ENCODE measurements around the gene EYS.

Gene EYS

DNA sequence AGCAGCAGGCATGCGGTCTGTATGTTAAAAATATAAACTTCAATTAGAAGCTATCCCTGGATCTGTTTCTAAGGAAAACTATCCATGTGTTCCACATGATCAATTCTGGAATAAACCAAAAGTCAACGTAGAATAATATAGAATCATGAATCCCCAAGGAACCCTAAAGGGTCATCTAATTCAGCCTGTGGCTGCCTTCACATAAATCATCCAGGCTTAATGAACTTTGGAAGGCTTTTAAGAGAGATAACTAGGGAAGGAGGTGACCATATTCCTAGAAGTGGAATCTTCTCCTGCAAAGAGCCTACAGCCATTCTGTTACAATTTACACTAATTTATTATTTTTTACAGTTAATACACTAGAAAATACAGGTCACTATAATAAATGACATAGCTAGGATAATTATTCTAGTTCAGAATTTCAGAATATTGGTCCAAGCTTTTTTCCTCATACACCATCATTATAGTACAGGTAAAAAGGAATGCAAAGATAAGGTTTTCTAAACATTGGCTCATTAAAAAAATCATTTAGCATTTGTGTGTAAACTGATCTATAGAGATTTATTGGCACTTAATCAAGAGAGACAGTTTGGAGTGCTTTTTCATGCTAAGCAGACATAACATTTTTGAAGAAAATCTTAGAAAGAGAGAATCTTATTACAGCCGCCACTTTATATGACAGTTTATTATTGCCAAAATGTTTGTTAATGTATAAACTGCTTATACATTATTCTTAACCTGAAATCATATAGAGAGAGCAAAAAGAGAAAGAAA lies 1220.3 kb downstream of the EYS start:
- Mint-ChIP-seq H3K4me3 (no peak overlapping the region), H3K9me3 (no peaks in the 10 kb centered on the region), H3K27ac (no peak overlapping the region), H3K4me1 (peaks cover 26% of the 10 kb centered on the region), H3K36me3 (ENCODE audit: low read depth) (no peaks in the 10 kb centered on the region), H3K27me3 (ENCODE audit: low read depth, poor library complexity) (no peaks in the 10 kb centered on the region)
- TF ChIP-seq, protein P1, sequence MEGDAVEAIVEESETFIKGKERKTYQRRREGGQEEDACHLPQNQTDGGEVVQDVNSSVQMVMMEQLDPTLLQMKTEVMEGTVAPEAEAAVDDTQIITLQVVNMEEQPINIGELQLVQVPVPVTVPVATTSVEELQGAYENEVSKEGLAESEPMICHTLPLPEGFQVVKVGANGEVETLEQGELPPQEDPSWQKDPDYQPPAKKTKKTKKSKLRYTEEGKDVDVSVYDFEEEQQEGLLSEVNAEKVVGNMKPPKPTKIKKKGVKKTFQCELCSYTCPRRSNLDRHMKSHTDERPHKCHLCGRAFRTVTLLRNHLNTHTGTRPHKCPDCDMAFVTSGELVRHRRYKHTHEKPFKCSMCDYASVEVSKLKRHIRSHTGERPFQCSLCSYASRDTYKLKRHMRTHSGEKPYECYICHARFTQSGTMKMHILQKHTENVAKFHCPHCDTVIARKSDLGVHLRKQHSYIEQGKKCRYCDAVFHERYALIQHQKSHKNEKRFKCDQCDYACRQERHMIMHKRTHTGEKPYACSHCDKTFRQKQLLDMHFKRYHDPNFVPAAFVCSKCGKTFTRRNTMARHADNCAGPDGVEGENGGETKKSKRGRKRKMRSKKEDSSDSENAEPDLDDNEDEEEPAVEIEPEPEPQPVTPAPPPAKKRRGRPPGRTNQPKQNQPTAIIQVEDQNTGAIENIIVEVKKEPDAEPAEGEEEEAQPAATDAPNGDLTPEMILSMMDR (IDR thresholded peaks at IDR 0.05) = no peak
- DNase-seq = no peak

DNA sequence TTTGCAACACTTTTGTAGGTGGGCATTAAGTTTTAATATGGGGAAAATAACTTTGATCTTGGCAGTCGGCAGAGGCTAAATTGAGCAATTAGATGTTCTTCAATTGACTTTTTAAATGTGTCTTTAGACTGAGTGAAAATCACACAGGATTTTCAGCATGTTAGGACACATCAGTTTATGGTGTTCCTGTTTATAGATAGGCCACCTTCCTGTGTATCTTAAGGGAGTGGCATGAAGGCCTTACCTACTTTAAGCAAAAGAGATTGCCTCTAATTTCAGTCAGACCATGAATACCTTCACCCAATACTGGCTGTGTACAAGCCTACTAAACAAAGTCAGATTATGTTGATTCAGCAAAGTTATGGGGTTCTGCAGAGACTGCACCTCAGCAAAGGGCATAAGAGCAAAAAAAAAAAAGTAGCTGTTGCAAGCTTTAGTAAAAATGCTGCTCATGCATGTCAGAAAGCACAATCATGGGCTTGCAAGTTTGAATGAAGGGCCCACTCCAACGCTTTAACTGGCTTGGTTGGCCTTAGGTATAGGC lies 1223.0 kb downstream of the EYS start:
- TF ChIP-seq, protein P1 (IDR thresholded peaks at IDR 0.05) = no peak
- peaks cover 26% of the 10 kb centered on the region for H3K4me1 Mint-ChIP-seq
- no peaks in the 10 kb centered on the region for H3K36me3 Mint-ChIP-seq (ENCODE audit: low read depth)
- H3K9me3 Mint-ChIP-seq = no peaks in the 10 kb centered on the region
- no peak overlapping the region for H3K4me3 Mint-ChIP-seq
- no peak overlapping the region for H3K27ac Mint-ChIP-seq
- no peak for DNase-seq
- no peaks in the 10 kb centered on the region for H3K27me3 Mint-ChIP-seq (ENCODE audit: low read depth, poor library complexity)

DNA sequence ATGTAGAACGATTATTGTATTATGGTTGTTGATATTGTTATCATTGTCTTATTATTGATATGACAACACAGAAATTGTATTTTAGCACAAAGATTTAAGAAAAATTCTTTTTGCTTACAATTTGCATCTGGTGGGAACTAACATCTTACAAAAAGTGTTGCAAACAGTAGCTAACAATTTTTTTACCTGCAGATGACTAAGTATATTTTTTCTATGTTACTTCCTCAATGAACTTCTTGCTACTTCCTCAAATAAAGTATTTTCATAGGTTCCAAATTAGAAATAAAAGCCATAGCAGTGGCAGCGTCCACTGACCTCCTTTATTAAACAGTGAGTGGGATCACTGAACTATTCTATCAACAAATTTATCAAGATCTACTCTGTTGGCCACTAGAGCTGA lies 1224.4 kb downstream of the EYS start:
- Mint-ChIP-seq H3K36me3 (ENCODE audit: low read depth) (no peaks in the 10 kb centered on the region), H3K4me1 (peaks cover 26% of the 10 kb centered on the region), H3K9me3 (no peaks in the 10 kb centered on the region), H3K27ac (no peak overlapping the region), H3K27me3 (ENCODE audit: low read depth, poor library complexity) (no peaks in the 10 kb centered on the region), H3K4me3 (no peak overlapping the region)
- TF ChIP-seq, protein P1 (IDR thresholded peaks at IDR 0.05) = no peak
- no peak for DNase-seq

DNA sequence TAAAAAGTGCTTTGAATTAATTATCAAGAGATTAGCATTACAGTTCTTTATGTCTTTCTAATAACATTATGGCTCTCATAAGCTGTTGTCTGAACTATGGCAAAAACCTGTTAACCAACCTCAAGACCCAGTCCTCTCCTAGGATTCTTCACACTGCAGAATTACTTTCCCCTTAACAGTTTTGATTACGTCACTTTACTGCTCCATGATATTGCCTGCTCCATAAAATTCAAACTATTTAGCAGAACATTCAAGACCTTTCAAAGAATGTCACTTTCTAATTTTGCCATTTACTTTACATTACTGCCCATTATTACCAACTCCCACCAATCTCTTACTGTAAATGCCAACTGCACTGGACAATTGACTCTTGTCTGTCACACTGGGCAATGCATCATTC lies 1227.9 kb downstream of the EYS start:
- no peaks in the 10 kb centered on the region for H3K36me3 Mint-ChIP-seq (ENCODE audit: low read depth)
- H3K4me1 Mint-ChIP-seq = peaks cover 3% of the 10 kb centered on the region
- no peak overlapping the region for H3K27ac Mint-ChIP-seq
- TF ChIP-seq, protein P1 (IDR thresholded peaks at IDR 0.05) = no peak
- no peaks in the 10 kb centered on the region for H3K27me3 Mint-ChIP-seq (ENCODE audit: low read depth, poor library complexity)
- H3K4me3 Mint-ChIP-seq = no peak overlapping the region
- no peaks in the 10 kb centered on the region for H3K9me3 Mint-ChIP-seq
- DNase-seq = no peak

DNA sequence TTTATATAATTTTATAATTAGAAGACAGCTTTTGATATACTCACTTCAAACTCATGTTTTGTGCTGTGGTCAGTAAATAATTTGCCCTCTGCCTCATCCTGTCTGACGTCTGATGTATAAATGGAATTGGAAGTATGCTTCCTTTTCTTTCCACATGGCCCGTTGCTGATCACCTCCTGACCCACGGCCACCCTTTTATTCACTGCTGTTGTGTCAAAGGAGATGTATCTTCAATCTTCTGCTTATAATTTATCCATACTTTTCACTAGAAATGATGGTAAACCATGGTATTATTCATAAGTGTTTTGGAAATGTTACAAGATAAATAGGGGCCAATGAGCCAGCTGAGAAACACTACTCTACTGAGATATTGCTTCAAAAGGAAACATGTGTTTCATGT lies 1229.6 kb downstream of the EYS start:
- H3K4me3 Mint-ChIP-seq = no peak overlapping the region
- no peaks in the 10 kb centered on the region for H3K27me3 Mint-ChIP-seq (ENCODE audit: low read depth, poor library complexity)
- H3K9me3 Mint-ChIP-seq = no peaks in the 10 kb centered on the region
- no peak overlapping the region for H3K27ac Mint-ChIP-seq
- H3K36me3 Mint-ChIP-seq (ENCODE audit: low read depth) = no peaks in the 10 kb centered on the region
- H3K4me1 Mint-ChIP-seq = no peaks in the 10 kb centered on the region
- TF ChIP-seq, protein P1 (IDR thresholded peaks at IDR 0.05) = no peak
- DNase-seq = no peak

DNA sequence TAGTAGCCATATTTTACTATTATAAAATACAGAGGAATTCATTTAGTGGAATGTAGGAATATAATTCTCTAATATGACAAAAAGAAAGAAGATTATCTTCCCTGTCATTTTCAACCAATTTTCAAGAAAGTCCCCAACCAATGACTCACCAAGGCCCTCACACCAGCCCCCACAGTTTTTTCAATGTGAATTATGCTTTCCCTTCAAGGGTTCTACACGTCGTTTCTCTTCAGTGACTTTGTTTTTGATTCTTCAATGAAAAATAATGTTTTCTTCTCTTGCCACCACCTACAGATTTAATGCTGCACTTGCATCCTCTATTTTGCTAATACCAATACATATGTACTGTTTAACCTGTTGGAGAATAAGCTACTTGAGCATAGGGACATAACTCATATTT lies 1230.1 kb downstream of the EYS start:
- H3K4me3 Mint-ChIP-seq = no peak overlapping the region
- no peaks in the 10 kb centered on the region for H3K27me3 Mint-ChIP-seq (ENCODE audit: low read depth, poor library complexity)
- no peak overlapping the region for H3K27ac Mint-ChIP-seq
- TF ChIP-seq, protein P1 (IDR thresholded peaks at IDR 0.05) = no peak
- H3K4me1 Mint-ChIP-seq = no peaks in the 10 kb centered on the region
- no peak for DNase-seq
- no peaks in the 10 kb centered on the region for H3K9me3 Mint-ChIP-seq
- no peaks in the 10 kb centered on the region for H3K36me3 Mint-ChIP-seq (ENCODE audit: low read depth)
